Stimulated activated memory B cell treated with anti-CD40 and anti-IgM and Interleukin-4, amounts not matched to agents 10 μg/mL and 1 μg/mL and 100 μg/mL, for 72 hours (primary cell): Measurements from ENCODE around the gene GBE1.
"Not testable (repeated sequence)": the region's sequence is repeated elsewhere in the genome, so short reads cannot be mapped to it uniquely, and the experiment has no call there.

Experiments
- ATAC-seq: fragments of 150-1000 bp; cut with Tn5 transposase; 2 replicates; pipeline ENCODE4 v1.10.0; 2021
- H3K27ac Mint-ChIP-seq: one replicate; pipeline ENCODE4 v1.8.0; 2022; ENCODE audit warnings: mild to moderate bottlenecking, mixed read lengths
- H3K27me3 Mint-ChIP-seq: one replicate; pipeline ENCODE4 v1.8.0; 2022; ENCODE audit warnings: mixed read lengths
- H3K36me3 Mint-ChIP-seq: one replicate; pipeline ENCODE4 v1.8.0; 2022; ENCODE audit warnings: mixed read lengths
- H3K4me1 Mint-ChIP-seq: one replicate; pipeline ENCODE4 v1.8.0; 2022; ENCODE audit warnings: mixed read lengths
- H3K4me3 Mint-ChIP-seq: one replicate; pipeline ENCODE4 v1.8.0; 2022; ENCODE audit warnings: mild to moderate bottlenecking, moderate library complexity, mixed read lengths
- H3K9me3 Mint-ChIP-seq: one replicate; pipeline ENCODE4 v1.8.0; 2022; ENCODE audit warnings: mixed read lengths

The GBE1 gene

GRCh38 chr3:81518945-81519344 is 242.5 kb downstream of the GBE1 start:
- Mint-ChIP-seq H3K27ac (no peak overlapping the region), H3K4me1 (no peaks in the 10 kb centered on the region), H3K36me3 (peaks cover 10% of the 10 kb centered on the region), H3K27me3 (no peaks in the 10 kb centered on the region), H3K9me3 (no peaks in the 10 kb centered on the region), H3K4me3 (no peak overlapping the region)
- no peak for ATAC-seq

DNA sequence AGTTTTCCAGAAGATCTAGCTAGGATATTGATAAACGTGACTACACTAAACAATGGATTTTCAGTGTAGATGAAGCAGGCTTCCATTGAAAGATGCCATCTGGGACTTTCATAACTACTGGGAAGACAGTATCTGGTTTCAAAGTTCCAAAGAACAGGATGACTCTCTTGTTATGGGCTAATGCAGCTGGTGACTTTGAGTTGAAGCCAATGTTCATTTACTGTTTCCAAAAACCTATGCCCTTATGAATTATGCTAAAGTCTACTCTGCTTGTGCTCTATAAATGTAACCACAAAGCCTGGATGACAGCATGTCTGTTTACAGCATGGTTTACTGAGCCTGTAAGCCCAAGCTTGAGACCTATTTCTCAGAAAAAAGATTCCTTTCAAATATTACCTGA is 245.4 kb downstream of the GBE1 start:
- H3K36me3 Mint-ChIP-seq: peaks cover 11% of the 10 kb centered on the region
- no peaks in the 10 kb centered on the region for H3K9me3 Mint-ChIP-seq
- H3K27ac Mint-ChIP-seq: no peak overlapping the region
- no peaks in the 10 kb centered on the region for H3K4me1 Mint-ChIP-seq
- ATAC-seq: no peak
- H3K4me3 Mint-ChIP-seq: no peak overlapping the region
- H3K27me3 Mint-ChIP-seq: no peaks in the 10 kb centered on the region

DNA sequence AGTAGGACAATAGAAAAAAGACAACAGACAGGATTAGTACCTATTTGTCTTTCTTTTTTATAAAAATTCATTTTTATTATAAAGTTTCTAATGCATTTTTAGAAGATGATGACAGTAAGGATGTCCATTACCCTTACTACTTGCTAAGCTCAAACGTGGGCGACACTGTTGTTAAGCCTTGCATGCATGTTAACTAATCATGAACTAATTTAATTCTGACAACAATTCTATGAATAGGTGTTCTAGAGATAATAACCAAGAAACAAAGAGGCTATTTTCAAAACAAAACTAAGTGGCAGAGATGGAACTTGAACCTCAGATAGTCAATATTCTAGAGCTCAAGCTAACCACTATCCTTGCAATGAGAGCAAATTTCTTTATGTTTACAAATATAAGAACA is 247.9 kb downstream of the GBE1 start:
- H3K27ac Mint-ChIP-seq: no peak overlapping the region
- no peaks in the 10 kb centered on the region for H3K4me1 Mint-ChIP-seq
- ATAC-seq: no peak
- H3K4me3 Mint-ChIP-seq: no peak overlapping the region
- H3K27me3 Mint-ChIP-seq: no peaks in the 10 kb centered on the region
- peaks cover 11% of the 10 kb centered on the region for H3K36me3 Mint-ChIP-seq
- H3K9me3 Mint-ChIP-seq: no peaks in the 10 kb centered on the region

DNA sequence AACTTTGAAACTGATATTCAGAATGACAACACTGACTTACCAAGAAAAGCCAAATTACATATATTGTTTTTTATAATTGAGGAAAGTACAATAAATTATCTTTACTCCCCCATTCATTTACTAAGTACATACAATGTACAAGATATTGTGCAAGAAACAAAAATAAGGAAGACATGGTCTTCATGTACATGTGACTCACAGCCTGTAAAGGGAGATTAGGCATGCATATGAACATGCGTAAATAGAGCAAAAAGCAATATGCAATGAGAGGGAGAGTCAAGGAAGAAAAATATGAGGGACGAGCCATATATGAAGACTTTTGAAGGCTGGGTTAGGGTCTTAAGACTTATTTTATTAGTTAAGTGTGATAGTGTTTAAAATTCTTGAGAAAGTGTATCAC is 258.4 kb downstream of the GBE1 start:
- no peaks in the 10 kb centered on the region for H3K4me1 Mint-ChIP-seq
- H3K36me3 Mint-ChIP-seq: peaks cover 24% of the 10 kb centered on the region
- no peak for ATAC-seq
- H3K4me3 Mint-ChIP-seq: no peak overlapping the region
- no peak overlapping the region for H3K27ac Mint-ChIP-seq
- no peaks in the 10 kb centered on the region for H3K9me3 Mint-ChIP-seq
- H3K27me3 Mint-ChIP-seq: no peaks in the 10 kb centered on the region

- no peak for ATAC-seq
These were observed 259.2 kb downstream of the GBE1 start for GRCh38 chr3:81502236-81502635.

GRCh38 chr3:81500039-81500438 is 261.4 kb downstream of the GBE1 start:
- H3K4me1 Mint-ChIP-seq: no peaks in the 10 kb centered on the region
- no peaks in the 10 kb centered on the region for H3K9me3 Mint-ChIP-seq
- H3K36me3 Mint-ChIP-seq: peaks cover 16% of the 10 kb centered on the region
- H3K27ac Mint-ChIP-seq: no peak overlapping the region
- no peak for ATAC-seq
- H3K4me3 Mint-ChIP-seq: no peak overlapping the region
- H3K27me3 Mint-ChIP-seq: no peaks in the 10 kb centered on the region

More at GRCh38 chr3:81502236-81502635, 259.2 kb downstream of the GBE1 start:
- H3K36me3 Mint-ChIP-seq: peaks cover 29% of the 10 kb centered on the region
- no peaks in the 10 kb centered on the region for H3K27me3 Mint-ChIP-seq
- no peak overlapping the region for H3K4me3 Mint-ChIP-seq
- H3K9me3 Mint-ChIP-seq: no peaks in the 10 kb centered on the region
- no peaks in the 10 kb centered on the region for H3K4me1 Mint-ChIP-seq
- no peak overlapping the region for H3K27ac Mint-ChIP-seq

DNA sequence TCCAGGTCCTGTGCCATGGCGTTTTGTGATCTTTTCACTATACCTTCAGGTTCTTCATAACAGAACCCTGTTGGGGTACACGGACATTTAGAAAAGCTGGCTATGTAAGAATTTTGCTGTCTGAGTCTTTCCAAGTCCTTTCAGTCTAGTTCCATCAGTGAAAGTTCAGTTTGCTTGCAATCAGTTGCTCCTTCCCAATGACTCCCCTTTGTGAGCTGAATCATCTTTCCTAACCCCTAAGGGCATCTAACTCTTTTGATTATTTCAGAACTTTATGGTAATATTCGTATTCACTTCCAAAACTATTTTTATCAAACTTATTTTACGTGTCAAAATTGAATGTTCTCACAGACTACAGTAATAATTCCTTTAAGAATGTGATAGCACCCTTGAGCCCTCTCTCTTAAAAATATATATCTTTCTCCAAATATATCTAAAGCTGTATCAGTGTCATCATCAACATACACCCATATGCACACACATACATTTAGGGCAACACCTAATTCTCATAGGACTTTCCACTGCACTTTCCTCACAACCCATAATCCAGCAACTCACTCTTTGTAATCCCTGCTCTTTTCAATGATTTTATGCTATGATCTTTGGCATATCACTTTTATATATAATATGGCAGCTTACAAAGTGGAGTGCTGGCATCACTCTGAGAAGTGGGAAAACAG is 263.7 kb downstream of the GBE1 start:
- H3K27me3 Mint-ChIP-seq: no peaks in the 10 kb centered on the region
- H3K4me1 Mint-ChIP-seq: peaks cover 2% of the 10 kb centered on the region
- peaks cover 7% of the 10 kb centered on the region for H3K36me3 Mint-ChIP-seq
- no peak overlapping the region for H3K27ac Mint-ChIP-seq
- no peak for ATAC-seq
- H3K4me3 Mint-ChIP-seq: no peak overlapping the region
- H3K9me3 Mint-ChIP-seq: no peaks in the 10 kb centered on the region

GRCh38 chr3:81496407-81497104 is 264.9 kb downstream of the GBE1 start:
- ATAC-seq: no peak
- peaks cover 9% of the 10 kb centered on the region for H3K4me1 Mint-ChIP-seq
- H3K9me3 Mint-ChIP-seq: no peaks in the 10 kb centered on the region
- H3K27me3 Mint-ChIP-seq: no peaks in the 10 kb centered on the region
- H3K27ac Mint-ChIP-seq: no peak overlapping the region
- H3K4me3 Mint-ChIP-seq: no peak overlapping the region
- peaks cover 10% of the 10 kb centered on the region for H3K36me3 Mint-ChIP-seq

- not testable (repeated sequence) for H3K4me1 Mint-ChIP-seq, H3K9me3 Mint-ChIP-seq, H3K27me3 Mint-ChIP-seq, ATAC-seq, H3K36me3 Mint-ChIP-seq, H3K4me3 Mint-ChIP-seq, H3K27ac Mint-ChIP-seq
These were observed 269.0 kb downstream of the GBE1 start for GRCh38 chr3:81492471-81492870.

GRCh38 chr3:81492040-81492439 is 269.4 kb downstream of the GBE1 start:
- Mint-ChIP-seq H3K27ac (no peak overlapping the region), H3K4me1 (peaks cover 9% of the 10 kb centered on the region)

GRCh38 chr3:81490541-81491288 is 270.7 kb downstream of the GBE1 start:
- H3K27ac Mint-ChIP-seq: no peak overlapping the region
- peak; percentile 78 for ATAC-seq
- no peaks in the 10 kb centered on the region for H3K27me3 Mint-ChIP-seq
- no peaks in the 10 kb centered on the region for H3K9me3 Mint-ChIP-seq
- H3K4me1 Mint-ChIP-seq: peaks cover 13% of the 10 kb centered on the region
- H3K36me3 Mint-ChIP-seq: peaks cover 4% of the 10 kb centered on the region
- no peak overlapping the region for H3K4me3 Mint-ChIP-seq

More at GRCh38 chr3:81492040-81492439, 269.4 kb downstream of the GBE1 start:
- no peak for ATAC-seq
- peaks cover 4% of the 10 kb centered on the region for H3K36me3 Mint-ChIP-seq
- no peak overlapping the region for H3K4me3 Mint-ChIP-seq
- H3K27me3 Mint-ChIP-seq: no peaks in the 10 kb centered on the region
- no peaks in the 10 kb centered on the region for H3K9me3 Mint-ChIP-seq

GRCh38 chr3:81485444-81485865 is 276.0 kb downstream of the GBE1 start:
- H3K9me3 Mint-ChIP-seq: peaks cover 3% of the 10 kb centered on the region
- H3K4me3 Mint-ChIP-seq: no peak overlapping the region
- H3K36me3 Mint-ChIP-seq: no peaks in the 10 kb centered on the region
- peaks cover 15% of the 10 kb centered on the region for H3K4me1 Mint-ChIP-seq
- peak; percentile 93 for ATAC-seq
- H3K27me3 Mint-ChIP-seq: no peaks in the 10 kb centered on the region
- peak overlapping the region; percentile 36 for H3K27ac Mint-ChIP-seq

DNA sequence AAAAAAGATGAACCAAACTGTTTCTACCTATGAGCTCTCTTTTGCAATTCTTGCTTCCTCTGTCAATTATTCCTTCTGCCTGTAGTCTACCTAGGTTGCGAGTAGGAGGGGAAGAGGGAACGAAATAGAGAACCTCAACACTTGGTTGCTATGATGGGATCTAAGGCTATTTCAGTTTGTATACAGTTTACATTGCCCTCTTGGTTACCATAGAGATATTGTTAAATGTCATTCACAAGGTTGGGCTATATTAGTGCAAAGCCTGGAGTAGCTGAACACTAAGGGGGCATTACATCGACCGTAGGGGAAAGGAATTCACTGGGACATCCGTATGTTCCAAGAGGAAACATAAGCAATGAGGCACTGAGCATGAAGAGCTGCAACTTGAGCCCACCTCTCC is 276.9 kb downstream of the GBE1 start:
- no peak for ATAC-seq
- no peaks in the 10 kb centered on the region for H3K27me3 Mint-ChIP-seq
- no peak overlapping the region for H3K27ac Mint-ChIP-seq
- H3K4me1 Mint-ChIP-seq: peaks cover 15% of the 10 kb centered on the region
- H3K36me3 Mint-ChIP-seq: no peaks in the 10 kb centered on the region
- peaks cover 3% of the 10 kb centered on the region for H3K9me3 Mint-ChIP-seq
- no peak overlapping the region for H3K4me3 Mint-ChIP-seq

DNA sequence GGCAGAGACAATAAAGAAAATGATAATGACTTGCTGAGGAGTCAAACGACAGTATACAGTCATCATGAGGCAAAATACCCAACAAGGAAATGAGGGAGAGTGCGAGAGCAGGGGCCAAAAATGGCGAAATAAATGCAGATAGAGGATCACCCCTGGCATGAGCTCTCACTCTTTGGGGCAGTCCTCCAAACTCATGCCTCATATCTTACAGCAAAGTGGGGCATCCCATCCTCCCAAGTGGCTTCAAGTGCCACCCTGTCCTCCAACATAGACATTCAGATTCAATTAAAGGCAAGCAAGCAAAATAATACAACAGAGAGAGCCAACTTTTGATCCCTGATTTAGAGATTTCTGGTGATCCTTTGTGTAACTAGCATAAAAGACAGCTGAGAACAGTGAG is 278.4 kb downstream of the GBE1 start:
- peaks cover 15% of the 10 kb centered on the region for H3K4me1 Mint-ChIP-seq
- no peaks in the 10 kb centered on the region for H3K36me3 Mint-ChIP-seq
- peaks cover 3% of the 10 kb centered on the region for H3K9me3 Mint-ChIP-seq
- ATAC-seq: no peak
- no peak overlapping the region for H3K27ac Mint-ChIP-seq
- no peak overlapping the region for H3K4me3 Mint-ChIP-seq
- H3K27me3 Mint-ChIP-seq: no peaks in the 10 kb centered on the region

DNA sequence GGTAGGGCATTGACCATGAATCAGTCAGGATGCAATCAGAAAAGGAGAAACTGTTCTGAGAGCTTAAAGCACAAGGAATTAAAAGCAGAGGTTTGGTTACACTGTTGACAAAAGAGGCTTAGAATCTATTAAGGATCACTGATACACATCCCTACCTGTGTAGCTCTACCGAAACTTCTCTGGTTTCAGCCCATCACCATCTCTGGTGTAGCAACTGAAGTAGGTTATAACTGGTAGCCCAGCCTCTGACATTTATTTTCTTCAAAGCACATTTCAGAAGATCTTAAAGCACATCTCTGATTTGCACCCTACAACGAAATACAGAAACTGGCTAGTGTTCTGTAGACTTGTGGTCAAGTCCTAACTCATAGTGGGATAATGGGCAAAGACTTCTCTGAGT is 283.7 kb downstream of the GBE1 start:
- Mint-ChIP-seq H3K4me1 (no peaks in the 10 kb centered on the region), H3K9me3 (peaks cover 3% of the 10 kb centered on the region), H3K36me3 (no peaks in the 10 kb centered on the region), H3K4me3 (no peak overlapping the region), H3K27me3 (peaks cover 11% of the 10 kb centered on the region), H3K27ac (no peak overlapping the region)
- no peak for ATAC-seq
